HT-29 (cell line): ENCODE measurements around the gene TBCD. TPM values are rescaled to one million over a fixed set of nuclear protein-coding genes. Genes with fewer than 3 reads are reported as not detected.

Source experiments
- DNase-seq: peaks from one replicate; pipeline ENCODE4 v3.0.0-alpha.2; 2015; ENCODE audit warnings: low spot score
- total RNA-seq: library from RNA; depleted of rRNA; stranded (reverse); fragments of >200 nt; shearing (Covaris generic); gene quantifications from 2 replicates; pipeline ENCODE4 v1.2.3, GENCODE V29; 2014

TBCD gene
- total RNA-seq, 1 experiment from 2014 or later, result 72.0 TPM

DNA sequence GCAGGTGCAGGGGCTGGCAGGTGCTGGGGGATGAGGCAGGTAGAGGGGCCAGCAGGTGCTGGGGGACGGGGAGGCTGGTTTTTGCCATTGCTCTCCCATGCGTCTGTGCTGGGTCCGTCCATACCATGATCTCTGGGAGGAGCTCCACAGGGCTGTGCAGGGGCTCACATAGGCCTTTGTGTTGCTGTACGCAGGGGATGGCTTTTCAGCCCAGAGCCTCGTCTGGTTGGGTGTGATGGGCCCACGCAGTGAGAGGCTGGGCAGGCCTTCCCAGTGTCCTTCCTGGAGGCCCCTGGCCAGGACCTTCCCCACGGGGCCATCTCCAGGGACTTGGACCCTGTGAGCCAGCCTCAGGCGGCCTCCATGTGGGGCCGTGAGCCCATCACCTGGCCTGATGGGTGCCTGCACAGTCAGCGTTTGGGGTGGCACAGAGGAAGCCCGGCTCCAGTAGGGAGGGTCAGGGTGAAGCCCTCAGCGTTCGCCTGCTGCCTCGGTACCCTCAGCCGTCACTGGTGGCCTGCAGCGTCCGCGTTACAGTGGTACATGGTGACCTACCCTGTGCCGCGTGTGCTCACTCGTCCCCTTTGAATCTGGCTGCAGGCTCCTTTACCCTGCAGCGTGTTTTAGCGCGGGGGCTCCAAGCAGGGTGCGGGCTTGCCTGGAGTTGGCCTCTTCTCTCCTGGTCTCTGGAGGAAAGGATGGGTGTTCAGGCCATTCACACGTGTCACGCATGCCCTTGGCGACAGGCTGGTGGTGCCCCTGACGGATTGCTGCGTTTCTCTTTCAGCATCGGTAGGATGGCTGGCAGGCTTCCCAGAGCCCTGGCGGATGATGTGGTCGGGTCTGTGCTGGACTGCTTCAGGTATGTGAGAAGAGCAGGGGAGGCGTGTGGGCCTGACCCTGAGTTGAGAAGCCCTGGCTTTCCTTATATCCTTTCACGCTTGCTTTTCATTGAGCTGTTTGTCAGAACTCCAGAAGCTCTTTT lies 57.3 kb downstream of the TBCD start:
- no peak for DNase-seq

DNA sequence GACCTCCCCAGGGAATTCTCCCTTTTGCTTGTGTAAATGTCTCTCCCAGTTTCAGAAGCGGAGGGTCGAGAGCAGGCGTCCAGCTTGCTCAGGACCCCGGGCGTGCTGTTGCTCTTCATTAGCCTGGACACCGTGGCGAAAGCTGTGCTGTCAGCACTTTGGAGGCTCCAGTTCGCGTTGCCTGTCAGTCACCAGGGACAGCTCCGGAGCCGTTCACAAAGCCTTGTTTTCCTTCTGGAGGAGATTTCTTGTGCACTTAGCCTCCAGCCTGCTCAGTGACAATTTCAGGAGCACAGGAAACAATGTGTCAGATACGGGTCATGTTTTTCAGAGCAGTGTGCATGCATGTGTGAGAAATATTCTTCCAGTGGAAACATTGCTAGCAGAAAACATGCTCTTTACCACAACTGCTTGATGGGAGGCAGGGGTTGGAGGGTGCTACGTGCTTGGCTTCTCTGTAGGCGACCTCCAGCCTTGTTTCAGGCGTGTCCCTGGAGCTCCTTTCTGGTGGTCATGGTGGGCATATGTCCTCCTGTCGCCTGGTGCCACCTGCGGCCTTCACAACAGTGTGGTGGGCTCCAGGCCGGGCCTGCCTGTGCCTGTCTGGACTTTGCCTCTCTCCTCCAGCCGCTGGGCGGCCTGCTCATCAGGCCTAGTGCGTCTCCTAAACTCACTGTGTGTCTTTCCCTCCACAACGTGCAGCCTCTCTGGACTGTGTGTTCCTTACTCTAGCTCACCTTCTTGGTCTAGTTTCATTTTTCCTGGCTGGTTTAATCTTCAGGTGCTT lies 59.0 kb downstream of the TBCD start:
- no peak for DNase-seq

DNA sequence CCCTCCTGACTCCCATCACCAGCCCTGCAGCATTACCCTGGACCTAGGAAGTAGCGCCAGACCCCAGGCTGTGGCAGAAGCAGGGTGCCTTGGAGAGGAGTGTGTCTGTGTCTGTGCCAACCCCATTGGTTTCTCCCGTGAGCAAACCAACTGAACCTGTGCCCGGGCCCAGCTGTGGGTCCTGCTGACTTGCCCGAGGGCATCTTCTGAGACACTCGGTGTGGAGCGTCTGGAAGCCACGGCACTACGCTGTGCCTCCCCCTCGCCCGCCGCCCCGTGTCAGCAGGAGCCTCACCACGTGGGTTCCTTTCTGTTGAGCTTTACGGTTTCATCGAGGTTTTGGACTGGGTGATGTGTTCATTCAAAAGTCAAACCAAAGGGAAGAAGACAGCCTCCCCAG lies 60.2 kb downstream of the TBCD start:
- DNase-seq, result no peak

DNA sequence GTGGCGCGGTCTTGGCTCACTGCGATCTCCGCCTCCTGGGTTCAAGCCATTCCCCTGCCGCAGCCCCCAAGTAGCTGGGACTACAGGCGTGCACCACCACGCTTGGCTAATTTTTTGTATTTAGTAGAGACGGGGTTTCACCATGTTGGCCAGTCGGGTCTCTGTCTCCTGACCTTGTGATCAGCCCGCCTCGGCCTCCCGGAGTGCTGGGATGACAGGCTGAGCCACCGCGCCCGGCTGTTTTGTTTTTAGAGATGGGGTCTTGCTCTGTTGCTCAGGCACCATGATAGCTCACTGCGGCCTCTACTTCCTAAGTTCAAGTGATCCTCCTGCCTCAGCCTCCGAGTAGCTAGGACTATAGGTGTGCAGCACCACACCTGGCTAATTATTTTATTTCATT lies 60.7 kb downstream of the TBCD start:
- no peak for DNase-seq

DNA sequence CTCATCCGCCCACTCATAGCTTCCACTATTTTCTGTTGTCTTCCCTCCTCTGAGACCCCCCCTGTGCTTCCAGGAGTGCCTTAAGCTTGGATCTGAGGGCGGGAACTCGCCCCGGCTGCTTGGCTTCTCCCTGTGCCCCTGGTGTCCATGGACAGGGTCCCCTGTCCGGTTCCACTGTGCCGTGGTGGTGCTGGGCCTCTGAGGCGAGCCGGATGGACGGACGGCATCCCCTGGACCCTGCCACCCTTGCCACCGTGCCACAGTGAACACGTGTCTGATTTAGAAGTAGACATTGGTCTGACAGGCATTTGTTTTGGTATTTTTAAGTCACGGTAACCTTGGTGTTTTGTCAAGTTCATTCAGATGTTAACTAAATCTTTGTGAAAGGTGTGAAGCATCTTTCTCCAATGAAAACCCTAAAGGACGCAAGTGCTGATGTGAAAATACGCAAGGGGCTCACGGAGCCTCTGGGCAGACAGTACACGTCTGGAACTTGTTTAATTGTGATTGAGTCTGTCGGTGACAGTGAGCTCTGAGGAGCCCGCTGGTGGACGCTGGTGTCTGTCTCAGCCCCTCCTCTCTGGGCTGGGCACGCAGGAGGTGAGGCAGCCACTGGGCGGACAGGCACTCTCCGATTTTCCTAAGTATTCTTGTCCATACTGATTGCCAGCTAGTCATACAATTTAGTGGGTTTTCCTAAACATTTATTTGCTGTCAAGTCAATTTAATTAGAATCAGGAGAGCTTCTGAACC lies 61.6 kb downstream of the TBCD start:
- DNase-seq, result no peak

DNA sequence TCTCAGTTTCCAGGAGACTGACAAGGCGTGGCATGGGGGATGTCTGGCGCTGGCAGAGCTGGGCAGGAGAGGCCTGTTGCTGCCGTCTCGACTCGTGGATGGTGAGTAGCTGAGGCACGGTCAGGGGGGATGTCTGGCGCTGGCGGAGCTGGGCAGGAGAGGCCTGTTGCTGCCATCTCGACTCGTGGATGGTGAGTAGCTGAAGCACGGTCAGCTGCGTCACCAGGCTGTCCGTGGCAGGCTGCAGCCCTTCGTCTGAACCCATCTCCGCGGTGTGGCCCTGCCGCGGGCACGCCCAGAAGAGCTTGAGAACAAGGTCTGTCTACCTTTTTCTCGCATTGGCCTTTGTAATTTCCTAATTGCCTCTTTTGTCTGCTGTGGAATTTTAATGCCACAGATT lies 63.0 kb downstream of the TBCD start:
- DNase-seq, result no peak

DNA sequence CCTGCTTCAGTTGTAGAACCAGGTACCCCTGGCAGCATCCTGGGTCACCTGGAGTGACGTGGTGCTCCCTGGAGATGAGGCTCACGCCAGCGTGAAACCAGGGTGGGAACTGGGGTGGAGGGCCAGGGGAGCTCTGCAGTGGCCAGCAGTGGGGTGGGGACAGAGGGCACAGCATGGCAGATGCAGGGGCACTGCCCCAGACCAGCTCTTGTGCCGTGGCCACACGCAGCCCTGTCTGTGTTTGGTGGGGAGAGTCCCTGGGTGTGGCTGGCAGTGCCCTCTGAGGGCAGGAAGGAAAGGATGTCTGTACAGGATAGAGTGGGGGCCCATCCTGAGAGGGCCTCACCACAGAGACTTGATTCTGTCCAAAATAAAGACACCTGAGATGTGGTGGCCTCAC lies 63.5 kb downstream of the TBCD start:
- no peak for DNase-seq

DNA sequence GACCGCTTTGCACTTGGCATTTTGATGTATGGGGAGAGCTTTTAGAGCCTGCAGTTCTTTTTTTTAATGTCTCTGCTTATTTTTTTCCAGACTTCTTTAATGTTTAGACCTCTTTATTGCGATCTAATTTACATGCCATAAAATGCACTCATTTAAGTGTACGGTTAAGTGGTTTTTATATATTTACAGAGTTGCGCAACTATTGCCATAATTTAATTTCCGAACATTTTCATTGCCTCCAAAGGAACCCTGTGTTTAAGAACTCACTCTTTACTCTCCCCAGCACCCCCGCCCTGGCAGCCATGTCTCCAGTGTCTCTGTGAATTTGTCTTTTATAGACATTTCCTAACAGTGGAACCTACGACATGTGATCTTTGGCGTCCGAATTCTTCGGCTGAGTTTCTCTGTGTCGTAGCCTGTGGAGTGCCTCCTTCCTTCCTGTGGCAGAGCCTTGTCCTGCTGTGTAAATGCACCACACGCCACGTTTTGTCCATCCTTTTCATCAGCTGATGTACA lies 64.0 kb downstream of the TBCD start:
- DNase-seq, result no peak

DNA sequence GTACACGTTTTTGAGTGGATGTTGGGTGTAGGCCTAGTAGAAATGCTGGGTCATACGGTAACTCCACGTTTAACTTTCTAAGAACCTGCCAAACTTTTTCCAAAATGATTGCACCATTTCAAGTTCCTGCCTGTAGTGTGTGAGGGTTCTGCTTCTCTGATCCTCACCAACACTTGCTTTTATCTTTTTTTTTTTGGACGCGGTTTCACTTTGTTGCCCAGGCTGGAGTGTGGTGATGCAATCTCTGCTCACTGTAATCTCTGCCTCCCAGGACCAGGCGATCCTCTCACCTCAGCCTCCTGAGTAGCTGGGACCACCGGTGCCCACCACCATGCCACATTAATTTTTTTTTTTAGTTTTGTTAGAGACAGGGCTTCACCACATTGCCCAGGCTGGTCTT lies 64.5 kb downstream of the TBCD start:
- no peak for DNase-seq

DNA sequence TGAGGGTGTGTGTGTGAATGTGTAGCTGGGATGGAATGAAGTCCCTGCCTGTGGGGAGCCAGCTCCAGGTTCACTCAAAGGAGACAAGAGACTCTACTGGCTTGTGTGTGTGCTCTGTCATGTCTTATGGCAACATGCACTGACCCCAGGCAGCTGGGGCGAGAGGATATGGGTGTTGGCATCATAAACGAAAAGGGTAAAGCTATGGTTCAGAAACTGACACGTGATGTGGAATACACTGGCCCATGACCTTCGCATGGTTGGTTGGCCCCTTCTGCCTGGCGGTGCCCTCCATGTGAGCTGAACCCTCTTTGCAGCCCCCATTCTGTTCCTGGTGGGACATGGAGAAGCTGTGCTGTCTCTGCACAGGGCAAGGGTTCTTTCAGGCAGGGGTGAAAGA lies 66.1 kb downstream of the TBCD start:
- DNase-seq, result no peak

DNA sequence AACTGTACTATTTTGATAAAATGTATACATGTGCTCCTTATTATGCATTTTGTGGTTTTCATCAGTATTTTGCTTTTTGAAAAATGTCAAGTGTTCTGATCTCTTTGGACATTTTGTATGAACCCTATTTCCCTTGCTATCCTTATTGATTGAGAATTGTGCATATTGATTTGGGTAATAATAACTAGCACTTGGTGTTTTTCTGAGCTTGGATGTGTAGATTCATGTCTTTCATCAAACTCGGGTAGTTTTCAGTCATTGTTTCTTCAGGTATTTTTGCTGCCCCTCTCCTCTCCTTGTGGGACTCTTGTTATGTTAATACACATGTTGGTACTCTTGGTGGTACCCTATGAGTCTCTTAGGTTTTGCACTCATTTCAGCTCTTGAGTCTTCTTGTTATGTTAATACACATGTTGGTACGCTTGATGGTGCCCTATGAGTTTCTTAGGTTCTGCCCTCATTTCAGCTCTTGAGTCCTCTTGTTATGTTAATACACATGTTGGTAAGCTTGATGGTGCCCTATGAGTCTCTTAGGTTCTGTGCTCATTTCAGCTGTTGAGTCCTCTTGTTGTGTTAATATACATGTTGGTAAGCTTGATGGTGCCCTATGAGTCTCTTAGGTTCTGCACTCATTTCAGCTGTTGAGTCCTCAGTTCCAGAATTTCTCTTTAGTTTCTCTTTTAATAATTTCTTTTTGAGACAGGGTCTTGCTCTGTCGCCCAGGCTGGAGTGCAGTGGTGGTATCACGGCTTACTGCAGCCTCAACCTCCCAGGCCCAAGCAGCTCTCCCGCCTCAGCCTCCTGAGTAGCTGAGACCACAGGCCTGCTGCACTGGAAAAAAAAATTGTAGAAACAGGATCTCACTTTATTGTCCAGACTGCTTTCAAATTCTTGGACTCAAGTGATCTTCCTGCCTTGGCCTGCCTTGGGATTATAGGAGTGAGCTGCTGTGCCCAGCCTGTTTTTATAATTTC lies 68.7 kb downstream of the TBCD start:
- DNase-seq, result no peak

DNA sequence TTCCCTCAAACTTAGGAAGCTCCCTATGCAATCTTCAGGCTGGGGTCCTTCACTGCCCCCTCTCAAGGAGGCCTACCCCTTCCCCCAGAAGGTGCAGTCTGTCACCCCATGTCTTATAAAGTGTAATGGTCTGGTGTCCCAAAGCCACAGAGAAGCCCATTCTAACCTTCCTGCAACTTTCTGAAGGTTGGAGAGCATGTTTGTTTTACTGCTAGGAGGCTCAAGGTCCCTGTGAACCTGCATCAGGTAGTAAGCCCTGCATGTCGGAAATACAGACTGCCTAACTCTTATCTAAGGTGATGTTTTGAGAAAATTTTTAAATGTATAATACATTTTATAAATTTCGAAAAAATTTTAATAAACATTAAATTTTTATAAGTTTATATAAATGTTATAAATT lies 69.7 kb downstream of the TBCD start:
- DNase-seq, result no peak

DNA sequence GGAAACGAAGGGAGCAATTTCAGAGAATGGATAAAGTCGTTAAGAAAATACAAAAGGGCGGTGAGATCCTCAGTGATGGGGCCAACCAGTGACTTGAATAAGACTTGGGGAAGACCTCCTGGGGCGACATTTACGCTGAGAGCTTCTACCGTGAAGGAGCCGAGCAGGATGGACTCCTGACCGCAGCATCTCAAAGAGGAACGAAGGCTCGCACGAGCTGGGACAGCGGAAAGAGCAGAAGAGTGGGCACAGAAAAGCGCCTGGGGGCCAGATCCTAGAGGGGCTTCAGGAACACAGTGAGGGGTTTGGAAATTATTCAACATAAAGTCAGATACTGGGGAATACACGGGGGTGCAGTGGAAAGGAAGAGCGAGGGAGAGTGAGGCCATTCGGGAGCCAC lies 70.4 kb downstream of the TBCD start:
- DNase-seq, result no peak

DNA sequence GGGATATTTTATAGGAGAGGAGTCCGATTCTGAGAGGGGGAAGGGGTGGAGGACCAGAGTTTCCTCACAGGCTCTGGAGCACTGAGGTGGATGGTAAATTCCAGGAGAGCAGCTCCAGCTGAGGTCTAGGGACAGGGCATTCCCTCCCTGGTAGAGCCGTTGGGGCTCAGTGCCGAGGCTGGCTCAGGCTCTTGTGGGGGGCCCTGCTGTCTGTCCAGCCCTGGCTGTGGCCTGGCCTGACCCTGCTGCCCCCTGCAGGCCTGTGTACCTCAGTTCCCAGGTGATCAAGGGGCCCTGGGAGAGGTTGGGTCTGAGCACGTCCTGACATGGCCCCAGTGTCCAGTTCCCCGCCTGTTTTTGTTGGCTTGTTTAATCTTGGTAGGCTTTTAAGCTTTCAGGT lies 71.1 kb downstream of the TBCD start:
- no peak for DNase-seq

DNA sequence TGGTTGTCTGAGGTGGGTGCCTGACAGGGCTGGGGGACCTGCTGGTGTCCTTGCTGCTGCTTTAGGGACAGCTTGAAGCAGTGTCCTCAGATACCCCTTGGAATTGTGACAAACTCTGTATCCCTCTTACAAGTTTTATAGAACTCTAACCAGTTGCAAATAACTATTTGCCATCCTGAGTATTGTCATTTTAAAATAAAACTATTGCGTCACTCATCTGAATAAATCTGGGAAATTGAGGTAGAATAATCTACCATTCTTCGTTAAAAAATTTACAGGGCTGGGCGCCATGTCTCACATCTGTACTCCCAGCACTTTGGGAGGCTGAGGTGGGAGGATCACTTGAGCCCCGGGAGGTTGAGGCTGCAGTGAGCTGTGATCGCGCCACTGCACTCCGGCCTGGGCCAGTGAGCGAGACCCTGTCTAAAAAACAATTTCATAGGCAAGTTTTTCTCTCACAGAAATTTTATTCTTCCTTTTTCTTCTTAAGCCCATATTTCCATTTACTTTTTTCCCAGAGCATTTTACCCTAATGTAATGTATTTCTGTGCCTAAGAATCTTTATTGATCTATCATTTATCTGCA lies 73.8 kb downstream of the TBCD start:
- no peak for DNase-seq

DNA sequence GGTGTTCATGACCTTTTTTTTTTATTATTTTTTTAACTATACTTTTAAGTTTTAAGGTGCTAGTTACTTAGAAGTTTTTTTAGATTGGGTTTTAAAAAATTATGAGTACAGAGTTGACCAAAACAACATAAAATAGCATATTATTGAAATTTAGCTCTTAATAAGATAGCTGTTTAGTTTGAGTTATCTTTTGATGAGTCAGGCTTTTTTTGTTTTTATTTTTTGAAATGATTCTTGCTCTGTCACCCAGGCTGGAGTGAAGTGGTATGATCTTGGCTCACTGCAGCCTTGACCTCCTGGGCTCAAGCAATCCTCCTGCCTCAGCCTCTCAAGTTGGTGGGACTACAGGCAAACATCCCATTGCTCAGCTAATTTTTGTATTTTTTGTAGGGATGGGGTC lies 74.3 kb downstream of the TBCD start:
- DNase-seq, result no peak

DNA sequence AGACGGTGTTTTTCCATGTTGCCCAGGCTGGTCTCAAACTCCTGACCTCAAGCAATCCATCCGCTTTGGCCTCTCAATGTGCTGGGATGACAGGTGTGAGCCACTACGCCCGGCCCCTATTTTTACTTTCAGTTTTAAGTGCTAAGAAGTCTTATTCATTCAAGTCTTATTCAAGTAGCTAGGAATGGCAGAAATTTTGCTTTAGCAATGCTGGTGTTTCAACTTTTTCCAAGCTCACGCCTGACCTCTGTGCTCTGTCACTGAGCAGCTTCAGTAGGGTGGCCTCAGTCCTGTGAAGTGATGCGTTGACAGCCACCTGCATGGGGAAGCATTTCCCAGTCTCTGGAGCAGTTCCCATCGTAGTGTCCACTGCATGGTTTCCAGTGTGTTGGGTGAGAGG lies 75.1 kb downstream of the TBCD start:
- DNase-seq, result no peak

DNA sequence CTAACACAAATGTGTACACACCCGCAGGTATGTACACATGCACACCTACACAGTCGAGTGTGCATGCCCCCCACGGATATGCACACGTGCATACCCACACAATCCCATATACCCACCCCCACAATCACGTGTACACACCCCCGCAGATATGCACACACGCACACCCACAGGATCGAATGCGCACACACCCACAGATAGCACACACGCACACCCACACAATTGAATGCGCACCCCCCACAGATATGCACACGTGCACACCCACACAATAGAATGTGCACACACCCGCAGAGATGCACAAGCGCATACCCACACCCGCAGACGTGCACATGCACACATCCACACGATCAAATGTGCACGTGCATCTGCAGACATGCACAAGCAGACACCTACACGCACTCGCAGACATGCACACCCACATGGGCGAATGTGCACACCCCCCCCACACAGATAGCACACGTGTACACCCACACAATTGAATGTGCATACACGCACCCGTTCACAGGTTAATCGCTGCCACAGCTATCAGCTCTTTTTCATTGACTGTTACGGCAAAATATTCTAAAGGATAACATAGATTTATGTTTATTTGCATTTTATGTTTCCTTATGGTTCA lies 77.1 kb downstream of the TBCD start:
- no peak for DNase-seq

DNA sequence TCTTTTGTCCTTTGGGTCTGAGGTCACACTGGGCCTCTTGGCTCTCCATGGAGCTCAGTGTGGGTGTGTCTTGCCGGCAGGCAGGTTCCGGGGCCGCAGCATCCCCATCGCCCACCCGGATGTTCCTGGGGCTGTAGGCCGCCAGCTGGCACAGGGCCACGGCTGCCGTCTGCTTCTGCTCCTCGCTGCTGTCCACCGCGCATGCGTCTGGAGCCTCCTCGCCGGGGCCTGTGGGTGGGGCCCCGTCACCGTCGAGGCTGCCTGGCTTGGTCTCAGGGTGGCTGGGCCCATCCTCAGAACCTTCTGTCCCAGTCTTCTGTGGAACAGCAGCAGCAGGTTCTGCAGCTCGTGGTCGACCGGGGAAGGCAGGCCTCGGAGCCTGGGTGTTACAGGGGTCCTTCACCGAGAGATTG lies 78.4 kb downstream of the TBCD start:
- DNase-seq, result no peak
